Heart right ventricle (tissue), 16 donors: ENCODE measurements around the gene GORASP2. TPM values are rescaled to one million over a fixed set of nuclear protein-coding genes. Genes with fewer than 3 reads are reported as not detected.
A peak's percentile ranks its signal among the peaks of the same experiment; 100 is the strongest.

Experiments used
- ATAC-seq, 8 donors: fragments of 200-7000 bp; cut with Tn5 transposase; one replicate each; pipeline ENCODE4 v1.9.1; 2020; ENCODE audit warnings: mild to moderate bottlenecking in 8 of 8, moderate library complexity in 8 of 8, moderate number of reproducible peaks in 1 of 8
- DNase-seq, 2 donors: peaks; one replicate each; pipeline ENCODE4 v3.0.0-alpha.2; 2020
- H3K27ac ChIP-seq, 10 donors: fragments of 200-600 bp; sonication (generic) in 2 of 10; one replicate each; pipeline versions ENCODE4 v1.5.0 to v1.8.0; 2020 to 2022; ENCODE audit warnings: mild to moderate bottlenecking in 3 of 10
- H3K27me3 ChIP-seq, 7 donors: fragments of 200-600 bp; one replicate each; pipeline ENCODE4 v1.8.0; 2021 to 2022; ENCODE audit warnings: mild to moderate bottlenecking in 2 of 7
- H3K36me3 ChIP-seq, 9 donors: fragments of 200-600 bp; sonication (generic) in 1 of 9; one replicate each; pipeline versions ENCODE4 v1.5.0 to v1.8.0; 2020 to 2022; ENCODE audit warnings: mild to moderate bottlenecking in 2 of 9
- H3K4me1 ChIP-seq, 9 donors: fragments of 200-600 bp; sonication (generic) in 1 of 9; one replicate each; pipeline versions ENCODE4 v1.5.0 to v1.8.0; 2020 to 2022; ENCODE audit warnings: mild to moderate bottlenecking in 4 of 9
- H3K4me3 ChIP-seq, 10 donors: fragments of 200-600 bp; sonication (generic) in 2 of 10; one replicate each; pipeline versions ENCODE4 v1.5.0 to v1.8.0; 2020 to 2022; ENCODE audit warnings: mild to moderate bottlenecking in 7 of 10, moderate library complexity in 2 of 10
- H3K9me3 ChIP-seq, 11 donors: fragments of 200-600 bp in 10 of 11; sonication (generic) in 2 of 11; one replicate each; pipeline versions ENCODE4 v1.5.0 to v1.8.0; 2013 to 2022; ENCODE audit warnings: mild to moderate bottlenecking in 2 of 11, control low read depth in 1 of 11, moderate library complexity in 1 of 11
- CTCF ChIP-seq, 9 donors: fragments of 200-600 bp; sonication (generic) in 2 of 9; IDR thresholded peaks; one replicate each; pipeline versions ENCODE4 v1.5.0 to v1.8.0; 2021 to 2022; ENCODE audit warnings: antibody characterized with exemption in 9 of 9, mild to moderate bottlenecking in 5 of 9, moderate library complexity in 1 of 9
- WGBS, 2 donors: extraction: QIAGEN DNeasy Blood & Tissue Kit; methylation state at CpG; one replicate each; pipeline ENCODE4 v1.1.7; 2013; ENCODE audit warnings: inconsistent platforms in 1 of 2; 5-methylcytosine and 5-hydroxymethylcytosine counted together
- intact Hi-C, 10 donors: fragments of 100-400 bp; cut with DNase I; formaldehyde crosslinking; loops; one replicate each; pipeline versions ENCODE4 v1.11.1 to v1.14.2; 2022
- polyA plus RNA-seq, 2 donors: library from polyadenylated mRNA; stranded (reverse); fragments of 200-250 nt; gene quantifications; one replicate each; pipeline ENCODE4 v1.2.3, GENCODE V29; 2013
- total RNA-seq, 10 donors: library from RNA; stranded (reverse); fragmentation: NEBNext Ultra II Directional in 3 of 10; extraction: Animal tissue kit (Norgen Biotek cat#: 25700) in 3 of 10; gene quantifications; one replicate each; pipeline versions ENCODE4 v1.2.1 to v1.2.4, GENCODE V29; 2021 to 2023
- donor health status: Arrhythmogenic right ventricular cardiomyopathy.
- donor health status: ischemic (EF 13 %, LVEDD 7.1; RV severe dilation, severe dysfunction).
- donor health status: healthy with polysubstance abuse.
- donor health status: DM: no; HTN: yes; CAD: no.
- donor health status: DM: no; HTN: no; CAD: no.
- donor health status: ischemic (EF 25% LVEDD 6.9; RV normal size, moderate dysfunction).
- donor health status: ischemic (EF 25% LVEDD 5.7; RV mildly dilated, moderate dysfunction).
- donor health status: healthy.
- donor health status: DM: yes; HTN: yes; CAD: no.
- donor health status: Ischemic cardiomyopathy.
- donor health status: ischemic (EF 35%, LVEDD 5.7; RV mildly dilated, moderate dysfunction).
- donor health status: nonischemic (EF 11% LVEDD 7.7; RV severe dilation, severe dysfunction).
- donor health status: DM: yes; HTN: yes; CAD: no.
- donor health status: PGD.
- donor health status: ischemic (EF 29% LVEDD 5.4; RV normal size, mild dysfunction).
- donor health status: nonischemic (EF 23%, LVEDD 6.1; RV moderate dilation, normal function).

Gene GORASP2
- total and polyA plus RNA-seq, 12 donors = 15.4 to 74.1 (median 61.5) TPM

- intact Hi-C loops = no loop called here
- WGBS, 2 donors = 77 to 82% methylated on average over 20 of the region's 20 CpGs
- H3K9me3 ChIP-seq = no peaks in the 10 kb centered on the region
- DNase-seq (no peak), ATAC-seq (no peak)
- no peak for TF ChIP-seq CTCF (IDR thresholded peaks at IDR 0.05)
- H3K4me3 ChIP-seq = no peak overlapping the region
- H3K27ac ChIP-seq = no peak overlapping the region
- H3K36me3 ChIP-seq = peaks cover 0 to 80% (median 59%) of the 10 kb centered on the region in 9 donors
- no peaks in the 10 kb centered on the region for H3K27me3 ChIP-seq
- peaks cover 0 to 6% (median 0%) of the 10 kb centered on the region in 9 donors for H3K4me1 ChIP-seq
Observed at GRCh38 chr2:170965446-170966225, 36.6 kb downstream of the GORASP2 start.

- Histone ChIP-seq H3K4me3 (no peak overlapping the region), H3K27ac (no peak overlapping the region), H3K9me3 (no peaks in the 10 kb centered on the region), H3K36me3 (peaks cover 0 to 68% (median 53%) of the 10 kb centered on the region in 9 donors), H3K27me3 (no peaks in the 10 kb centered on the region), H3K4me1 (peaks cover 0 to 6% (median 0%) of the 10 kb centered on the region in 9 donors)
- no peak for DNase-seq
- peak in 1 of 9 donors; percentile 9 for TF ChIP-seq CTCF (IDR thresholded peaks at IDR 0.05)
- peak in 2 of 8 donors; percentile 25 to 42 for ATAC-seq
- intact Hi-C loops = no loop called here
- 80 to 82% methylated on average over 13 of the region's 13 CpGs for WGBS, 2 donors
Observed at GRCh38 chr2:170966648-170967396, 37.8 kb downstream of the GORASP2 start.

GRCh38 chr2:170967553-170967952, 38.5 kb downstream of the GORASP2 start:
- Histone ChIP-seq H3K36me3 (peaks cover 0 to 60% (median 45%) of the 10 kb centered on the region in 9 donors), H3K4me3 (no peak overlapping the region), H3K9me3 (no peaks in the 10 kb centered on the region), H3K4me1 (peaks cover 0 to 6% (median 0%) of the 10 kb centered on the region in 9 donors), H3K27ac (no peak overlapping the region), H3K27me3 (no peaks in the 10 kb centered on the region)
- WGBS, 2 donors = 55 to 61% methylated on average over 5 of the region's 5 CpGs
- intact Hi-C loops = no loop called here
- ATAC-seq (peak in 1 of 8 donors; percentile 21), DNase-seq (no peak)
- TF ChIP-seq CTCF (IDR thresholded peaks at IDR 0.05) = no peak

GRCh38 chr2:170968205-170969003, 39.4 kb downstream of the GORASP2 start:
- Histone ChIP-seq H3K27ac (no peak overlapping the region), H3K27me3 (no peaks in the 10 kb centered on the region), H3K9me3 (no peaks in the 10 kb centered on the region), H3K4me1 (peaks cover 0 to 10% (median 5%) of the 10 kb centered on the region in 9 donors), H3K4me3 (no peak overlapping the region), H3K36me3 (peaks cover 0 to 52% (median 38%) of the 10 kb centered on the region in 9 donors)
- intact Hi-C loops = no loop called here
- WGBS, 2 donors = 75 to 77% methylated on average over 12 of the region's 12 CpGs
- no peak for TF ChIP-seq CTCF (IDR thresholded peaks at IDR 0.05)
- ATAC-seq = no peak
- no peak for DNase-seq
